Parathyroid adenoma (tissue), 2 donors: ENCODE results near the gene ANKRD65.
A peak's percentile ranks its signal among the peaks of the same experiment; 100 is the strongest.

Experiments
- H2AFZ ChIP-seq: fragments of 300-600 bp; sonication (generic); one replicate; pipeline ENCODE4 v1.7.0; 2017; ENCODE audit warnings: antibody characterized with exemption, mild to moderate bottlenecking
- H3K27ac ChIP-seq: fragments of 300-600 bp; sonication (generic); one replicate; pipeline ENCODE4 v1.7.0; 2017
- H3K27me3 ChIP-seq: fragments of 300-600 bp; sonication (generic); one replicate; pipeline ENCODE4 v1.7.0; 2017; ENCODE audit warnings: low read length; ENCODE audit not compliant: control insufficient read depth, insufficient read depth
- H3K36me3 ChIP-seq: fragments of 300-600 bp; sonication (generic); one replicate; pipeline ENCODE4 v1.7.0; 2017; ENCODE audit warnings: low read length; ENCODE audit not compliant: control insufficient read depth, insufficient read depth
- H3K4me1 ChIP-seq: fragments of 300-600 bp; sonication (generic); one replicate; pipeline ENCODE4 v1.7.0; 2017; ENCODE audit warnings: control low read depth
- H3K4me2 ChIP-seq: fragments of 300-600 bp; sonication (generic); one replicate; pipeline ENCODE4 v1.7.0; 2017; ENCODE audit warnings: low read length
- H3K4me3 ChIP-seq: fragments of 300-600 bp; sonication (generic); one replicate; pipeline ENCODE4 v1.7.0; 2017; ENCODE audit warnings: low read depth, low read length
- H3K79me2 ChIP-seq: fragments of 300-600 bp; sonication (generic); one replicate; pipeline ENCODE4 v1.7.0; 2017; ENCODE audit warnings: control low read depth
- H3K9ac ChIP-seq: fragments of 300-600 bp; sonication (generic); one replicate; pipeline ENCODE4 v1.7.0; 2017; ENCODE audit warnings: mild to moderate bottlenecking
- H3K9me3 ChIP-seq: fragments of 300-600 bp; sonication (generic); one replicate; pipeline ENCODE4 v1.7.0; 2017; ENCODE audit warnings: low read length; ENCODE audit not compliant: control insufficient read depth
- TF ChIP-seq, protein P1 (sequence below): fragments of 300-600 bp; sonication (generic); IDR thresholded peaks from one replicate; pipeline ENCODE4 v1.7.0; 2017; ENCODE audit warnings: antibody characterized with exemption, mild to moderate bottlenecking
- donor health status: primary hyperparathyroidism.

Gene ANKRD65

DNA sequence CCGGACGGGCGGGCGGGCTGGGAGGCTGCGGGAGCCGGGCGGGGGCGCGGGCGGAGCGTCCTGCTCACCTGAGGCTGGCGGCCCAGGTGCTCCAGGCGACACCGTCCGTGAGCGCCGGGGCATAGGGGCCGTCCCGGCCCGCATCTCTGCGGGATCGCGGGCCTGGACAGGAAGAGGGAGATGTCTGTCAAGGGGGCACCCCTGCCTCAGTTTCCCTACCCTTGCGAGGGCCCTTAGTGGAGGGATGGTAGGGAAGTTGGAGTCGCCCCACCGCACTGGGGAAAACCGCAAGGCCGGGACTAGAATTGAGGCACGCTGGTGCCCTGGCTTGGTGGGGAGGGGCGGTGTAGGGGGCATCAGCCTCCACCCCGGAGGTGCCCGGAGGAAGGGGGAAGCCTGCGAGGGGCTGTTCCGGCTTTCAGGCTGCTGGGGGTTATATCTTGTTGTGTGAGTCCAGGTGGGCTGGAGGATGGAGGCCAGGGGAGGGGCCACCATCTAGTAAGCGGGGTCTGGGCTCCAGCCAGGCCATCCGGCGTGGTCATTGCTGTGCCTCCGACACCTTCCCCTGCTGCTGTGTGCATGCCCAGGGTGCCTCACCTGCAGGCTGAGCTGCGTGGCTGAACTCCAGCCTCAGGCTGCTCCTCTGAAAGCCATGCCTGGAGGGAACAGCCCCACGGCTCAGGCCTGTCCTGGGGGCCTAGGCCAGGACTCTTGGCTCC is 15.0 kb upstream of the ANKRD65 start:
- no peaks in the 10 kb centered on the region for H3K36me3 ChIP-seq
- no peaks in the 10 kb centered on the region for H3K79me2 ChIP-seq
- H2AFZ ChIP-seq: no peak overlapping the region
- TF ChIP-seq, protein P1, sequence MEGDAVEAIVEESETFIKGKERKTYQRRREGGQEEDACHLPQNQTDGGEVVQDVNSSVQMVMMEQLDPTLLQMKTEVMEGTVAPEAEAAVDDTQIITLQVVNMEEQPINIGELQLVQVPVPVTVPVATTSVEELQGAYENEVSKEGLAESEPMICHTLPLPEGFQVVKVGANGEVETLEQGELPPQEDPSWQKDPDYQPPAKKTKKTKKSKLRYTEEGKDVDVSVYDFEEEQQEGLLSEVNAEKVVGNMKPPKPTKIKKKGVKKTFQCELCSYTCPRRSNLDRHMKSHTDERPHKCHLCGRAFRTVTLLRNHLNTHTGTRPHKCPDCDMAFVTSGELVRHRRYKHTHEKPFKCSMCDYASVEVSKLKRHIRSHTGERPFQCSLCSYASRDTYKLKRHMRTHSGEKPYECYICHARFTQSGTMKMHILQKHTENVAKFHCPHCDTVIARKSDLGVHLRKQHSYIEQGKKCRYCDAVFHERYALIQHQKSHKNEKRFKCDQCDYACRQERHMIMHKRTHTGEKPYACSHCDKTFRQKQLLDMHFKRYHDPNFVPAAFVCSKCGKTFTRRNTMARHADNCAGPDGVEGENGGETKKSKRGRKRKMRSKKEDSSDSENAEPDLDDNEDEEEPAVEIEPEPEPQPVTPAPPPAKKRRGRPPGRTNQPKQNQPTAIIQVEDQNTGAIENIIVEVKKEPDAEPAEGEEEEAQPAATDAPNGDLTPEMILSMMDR: no peak
- no peaks in the 10 kb centered on the region for H3K27me3 ChIP-seq
- no peak overlapping the region for H3K4me2 ChIP-seq
- no peaks in the 10 kb centered on the region for H3K4me1 ChIP-seq
- H3K9me3 ChIP-seq: no peaks in the 10 kb centered on the region
- peak overlapping the region; percentile 12 for H3K4me3 ChIP-seq
- no peak overlapping the region for H3K27ac ChIP-seq
- no peak overlapping the region for H3K9ac ChIP-seq

DNA sequence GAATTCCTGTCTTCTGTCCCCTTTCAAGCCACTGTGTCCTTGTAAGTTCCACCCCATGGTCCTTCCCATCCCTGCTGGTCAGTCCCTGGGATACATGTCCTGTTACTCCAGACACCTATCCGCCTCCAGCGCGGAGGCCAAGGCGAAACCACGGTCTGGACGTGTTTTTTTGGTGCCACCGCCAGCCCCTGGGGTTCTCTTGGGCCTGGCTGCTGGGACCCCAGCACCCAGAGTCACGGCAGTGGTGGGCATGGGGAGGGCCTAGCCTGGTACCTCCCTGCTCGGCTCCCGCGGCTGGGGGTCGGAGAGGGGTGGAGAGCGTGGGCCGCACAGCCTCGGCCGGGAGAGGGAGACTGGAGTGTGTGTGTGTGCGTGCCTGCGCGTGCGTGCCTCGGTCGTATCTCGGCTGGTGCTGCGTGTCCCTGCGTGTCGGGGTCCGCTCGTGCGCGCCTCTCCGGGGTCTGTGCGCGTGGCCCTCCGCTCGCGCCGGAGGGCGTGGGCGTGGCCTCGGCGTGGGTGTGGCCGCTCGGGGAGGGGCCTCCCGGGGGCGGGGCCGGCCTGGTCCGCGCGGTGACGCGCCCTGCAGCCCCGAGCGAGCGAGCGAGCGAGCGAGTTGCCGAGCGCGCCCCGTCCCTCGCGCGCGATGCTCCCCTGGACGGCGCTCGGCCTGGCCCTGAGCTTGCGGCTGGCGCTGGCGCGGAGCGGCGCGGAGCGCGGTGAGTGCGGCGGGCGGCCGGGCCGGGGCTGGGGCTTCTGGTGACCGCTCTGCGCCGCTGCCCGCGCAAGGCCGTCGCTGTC is 14.2 kb upstream of the ANKRD65 start, which contains the start of gene VWA1:
VWA1 (plus strand) TSS at position 585 of the 798 bp plus-strand sequence; CDS start at position 644, 59 bp downstream.
- no peak within 1 kb of the TSS for H3K9ac ChIP-seq
- H3K79me2 ChIP-seq: no peaks in the 10 kb centered on the region
- H3K9me3 ChIP-seq: no peaks in the 10 kb centered on the region
- H3K4me3 ChIP-seq: peak within 1 kb of the TSS; percentile 12
- H3K27me3 ChIP-seq: no peaks in the 10 kb centered on the region
- no peak within 1 kb of the TSS for H2AFZ ChIP-seq
- H3K36me3 ChIP-seq: no peaks in the 10 kb centered on the region
- TF ChIP-seq, protein P1: no peak
- H3K27ac ChIP-seq: peak within 1 kb of the TSS; percentile 67
- peak within 1 kb of the TSS; percentile 63 for H3K4me2 ChIP-seq
- no peaks in the 10 kb centered on the region for H3K4me1 ChIP-seq

DNA sequence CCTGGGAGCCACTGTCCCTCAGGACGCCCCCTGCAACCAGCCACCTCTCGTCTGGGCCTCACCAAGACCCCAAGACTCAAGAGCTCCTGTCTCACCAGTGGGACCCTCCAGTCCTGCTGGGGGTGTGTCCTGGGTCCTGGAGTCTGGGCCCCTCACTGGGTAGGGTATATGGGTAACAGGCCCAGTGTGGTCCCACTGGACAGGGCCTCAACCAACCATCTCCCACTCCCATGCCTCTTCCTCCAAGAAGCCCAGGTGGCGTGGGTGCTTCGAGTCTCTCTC is 13.7 kb upstream of the ANKRD65 start:
- TF ChIP-seq, protein P1: no peak
- Histone ChIP-seq H3K4me1 (no peaks in the 10 kb centered on the region), H3K4me3 (no peak overlapping the region)

DNA sequence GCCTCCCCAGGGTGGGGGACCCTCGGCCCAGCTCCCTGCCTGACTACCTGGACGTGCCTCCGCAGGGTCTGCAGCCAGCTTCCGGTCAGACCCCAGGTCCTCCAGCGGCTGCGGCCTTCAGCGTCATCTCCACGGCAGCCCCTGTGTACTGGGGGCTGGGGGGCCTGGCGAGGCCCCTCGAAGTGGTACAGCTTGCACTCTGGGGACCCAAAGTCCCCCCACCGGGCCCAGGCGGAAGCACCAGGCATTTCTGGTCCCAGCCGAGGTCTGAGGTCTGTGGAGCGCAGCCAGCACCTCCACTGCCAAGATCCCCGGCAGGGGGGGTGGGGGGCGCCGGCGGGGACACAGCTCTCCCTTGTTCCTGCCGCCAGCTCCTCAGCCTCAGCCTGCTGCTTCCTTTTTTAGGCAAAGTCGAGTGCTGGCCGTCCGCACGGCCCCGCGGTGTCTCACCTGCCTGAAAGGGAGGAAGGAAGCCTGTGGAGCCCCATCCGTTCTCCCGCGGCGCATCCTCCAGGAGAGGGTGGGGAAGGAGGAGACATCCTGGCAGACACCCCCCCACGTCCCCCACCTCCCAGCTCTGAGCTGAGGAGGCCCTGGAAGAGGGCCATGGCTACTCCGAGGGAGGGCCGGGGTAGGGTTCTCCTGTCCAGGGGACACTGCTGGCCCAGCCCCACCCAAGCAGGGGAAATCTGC is 13.2 kb upstream of the ANKRD65 start:
- Histone ChIP-seq H3K79me2 (no peaks in the 10 kb centered on the region), H3K4me3 (no peak overlapping the region), H3K9me3 (no peaks in the 10 kb centered on the region), H3K4me1 (no peaks in the 10 kb centered on the region), H3K4me2 (no peak overlapping the region), H3K9ac (no peak overlapping the region), H3K27ac (peak overlapping the region; percentile 67), H3K36me3 (no peaks in the 10 kb centered on the region), H3K27me3 (no peaks in the 10 kb centered on the region), H2AFZ (no peak overlapping the region)
- TF ChIP-seq, protein P1: no peak

More for the DNA sequence above, 13.7 kb upstream of the ANKRD65 start:
- Histone ChIP-seq H3K27ac (peak overlapping the region; percentile 67), H3K9me3 (no peaks in the 10 kb centered on the region), H2AFZ (no peak overlapping the region), H3K79me2 (no peaks in the 10 kb centered on the region), H3K27me3 (no peaks in the 10 kb centered on the region), H3K36me3 (no peaks in the 10 kb centered on the region), H3K4me2 (no peak overlapping the region), H3K9ac (no peak overlapping the region)
